Thoracic aorta (tissue), 2 donors: ENCODE results near the gene CTNNA3. TPM values are rescaled to one million over a fixed set of nuclear protein-coding genes. Genes with fewer than 3 reads are reported as not detected.

Experiments
- ATAC-seq: fragments of 150-250 bp; one replicate; pipeline ENCODE4 v1.8.0; 2017; ENCODE audit warnings: low read depth; ENCODE audit not compliant: insufficient number of reproducible peaks, low FRiP score
- DNase-seq: peaks from one replicate; pipeline ENCODE4 v3.0.0-alpha.2; 2020; ENCODE audit warnings: low spot score
- H3K27ac ChIP-seq, 2 donors: fragments of 200-600 bp; sonication (generic); 1 replicate in 1 of 2; 2 replicates in 1 of 2; pipeline ENCODE4 v1.5.1; 2016; ENCODE audit warnings: mild to moderate bottlenecking in 2 of 2, moderate library complexity in 2 of 2
- H3K27me3 ChIP-seq: fragments of 200-600 bp; sonication (generic); replicated peaks from 2 replicates; pipeline ENCODE4 v1.6.0; 2016; ENCODE audit warnings: mild to moderate bottlenecking; ENCODE audit not compliant: insufficient read depth
- H3K36me3 ChIP-seq: fragments of 200-600 bp; sonication (generic); one replicate; pipeline ENCODE4 v1.5.1; 2016
- H3K4me1 ChIP-seq, 2 donors: fragments of 200-600 bp; sonication (generic); 1 replicate in 1 of 2; 2 replicates in 1 of 2; pipeline versions ENCODE4 v1.5.1 to v1.6.0; 2016; ENCODE audit warnings: low read depth in 2 of 2, mild to moderate bottlenecking in 1 of 2; ENCODE audit not compliant: control insufficient read depth in 1 of 2
- H3K4me3 ChIP-seq: fragments of 200-600 bp; sonication (generic); 2 replicates; pipeline ENCODE4 v1.5.1; 2016; ENCODE audit warnings: mild to moderate bottlenecking
- H3K9me3 ChIP-seq: fragments of 200-600 bp; sonication (generic); 2 replicates; pipeline ENCODE4 v1.5.1; 2016
- CTCF ChIP-seq: fragments of 200-600 bp; sonication (generic); IDR thresholded peaks from one replicate; pipeline ENCODE4 v1.5.1; 2019; ENCODE audit warnings: antibody characterized with exemption
- total RNA-seq, 2 donors: library from RNA; depleted of rRNA; stranded (reverse); fragments of >200 nt; gene quantifications; one replicate each; pipeline versions ENCODE4 v1.1.0 to v1.2.3, GENCODE V29; 2016

Gene CTNNA3
- total RNA-seq, 2 donors from 2014 or later, result 0.95 to 1.2 TPM

DNA sequence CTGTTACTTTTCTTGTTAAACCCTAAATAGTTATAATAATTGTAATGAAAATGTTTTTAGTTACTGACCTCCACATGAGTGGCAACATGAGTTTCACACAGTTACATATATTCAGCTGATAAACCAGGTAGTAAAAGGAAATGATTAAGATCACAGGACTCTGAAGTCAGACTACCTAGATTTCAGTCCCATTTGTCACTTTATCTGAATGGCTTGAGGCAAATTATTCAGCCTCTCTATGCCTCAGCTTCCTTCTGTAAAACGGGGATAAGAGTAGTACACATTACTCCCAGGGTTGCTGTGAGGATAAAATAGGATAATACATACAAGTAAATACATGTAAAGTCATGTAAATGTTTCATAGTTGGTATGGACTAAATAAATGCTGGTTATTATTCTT, 1024.4 kb downstream of the CTNNA3 start:
- no peaks in the 10 kb centered on the region for H3K9me3 ChIP-seq
- no peak for TF ChIP-seq CTCF
- no peaks in the 10 kb centered on the region for H3K27me3 ChIP-seq
- no peak for ATAC-seq
- H3K4me3 ChIP-seq, result no peak overlapping the region
- H3K36me3 ChIP-seq, result no peaks in the 10 kb centered on the region
- no peak for DNase-seq
- no peaks in the 10 kb centered on the region for H3K4me1 ChIP-seq
- no peak overlapping the region for H3K27ac ChIP-seq

GRCh38 chr10:66671064-66671463, 1024.9 kb downstream of the CTNNA3 start:
- Histone ChIP-seq H3K36me3 (no peaks in the 10 kb centered on the region), H3K4me3 (no peak overlapping the region), H3K9me3 (no peaks in the 10 kb centered on the region), H3K4me1 (no peaks in the 10 kb centered on the region), H3K27me3 (no peaks in the 10 kb centered on the region), H3K27ac (no peak overlapping the region)
- DNase-seq (no peak), ATAC-seq (no peak)
- no peak for TF ChIP-seq CTCF

- no peaks in the 10 kb centered on the region for H3K4me1 ChIP-seq
- ATAC-seq (no peak), DNase-seq (no peak)
- no peak for TF ChIP-seq CTCF
- no peak overlapping the region for H3K4me3 ChIP-seq
- no peaks in the 10 kb centered on the region for H3K36me3 ChIP-seq
- no peaks in the 10 kb centered on the region for H3K9me3 ChIP-seq
- H3K27ac ChIP-seq, result no peak overlapping the region
- no peaks in the 10 kb centered on the region for H3K27me3 ChIP-seq
These were observed 1039.5 kb downstream of the CTNNA3 start for GRCh38 chr10:66656499-66656898.

DNA sequence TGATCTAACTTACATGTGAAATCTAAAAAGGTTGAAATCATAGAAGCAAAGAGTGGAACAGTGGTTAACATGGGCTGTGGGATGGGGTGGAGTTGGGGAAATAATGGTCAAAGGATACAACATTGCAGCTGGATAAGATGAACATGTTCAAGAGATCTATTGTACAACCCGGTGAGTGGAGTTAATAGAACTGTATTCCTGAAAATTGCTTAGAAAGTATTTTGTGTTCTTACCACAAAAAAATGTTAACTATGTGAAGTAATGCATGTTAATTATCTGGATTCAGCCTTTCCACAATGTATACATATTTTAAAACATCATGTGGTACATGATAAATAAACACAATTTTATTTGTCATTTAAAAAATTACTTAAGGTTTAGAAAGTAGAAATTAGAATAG, 1041.1 kb downstream of the CTNNA3 start:
- H3K4me1 ChIP-seq, result no peaks in the 10 kb centered on the region
- H3K27ac ChIP-seq, result no peak overlapping the region
- no peaks in the 10 kb centered on the region for H3K27me3 ChIP-seq
- no peak overlapping the region for H3K4me3 ChIP-seq
- no peaks in the 10 kb centered on the region for H3K36me3 ChIP-seq
- no peaks in the 10 kb centered on the region for H3K9me3 ChIP-seq
- ATAC-seq (no peak), DNase-seq (no peak)
- TF ChIP-seq CTCF, result no peak

- ATAC-seq (no peak), DNase-seq (no peak)
- no peak for TF ChIP-seq CTCF
- Histone ChIP-seq H3K27me3 (no peaks in the 10 kb centered on the region), H3K4me3 (no peak overlapping the region), H3K9me3 (no peaks in the 10 kb centered on the region), H3K36me3 (no peaks in the 10 kb centered on the region), H3K27ac (no peak overlapping the region), H3K4me1 (no peaks in the 10 kb centered on the region)
These were observed 1044.5 kb downstream of the CTNNA3 start for GRCh38 chr10:66651308-66652082.
